HG03342 (cell line): ENCODE results near the gene TRAF3.

Experiments used
- ATAC-seq: cut with Tn5 transposase; IDR thresholded peaks from one replicate; pipeline ENCODE4 v1.9.1; 2021; ENCODE audit warnings: mild to moderate bottlenecking, moderate library complexity; ENCODE audit not compliant: unreplicated experiment

Gene TRAF3

GRCh38 chr14:102777711-102778337 lies 575 bp downstream of the TRAF3 start:
- no peak for ATAC-seq

DNA sequence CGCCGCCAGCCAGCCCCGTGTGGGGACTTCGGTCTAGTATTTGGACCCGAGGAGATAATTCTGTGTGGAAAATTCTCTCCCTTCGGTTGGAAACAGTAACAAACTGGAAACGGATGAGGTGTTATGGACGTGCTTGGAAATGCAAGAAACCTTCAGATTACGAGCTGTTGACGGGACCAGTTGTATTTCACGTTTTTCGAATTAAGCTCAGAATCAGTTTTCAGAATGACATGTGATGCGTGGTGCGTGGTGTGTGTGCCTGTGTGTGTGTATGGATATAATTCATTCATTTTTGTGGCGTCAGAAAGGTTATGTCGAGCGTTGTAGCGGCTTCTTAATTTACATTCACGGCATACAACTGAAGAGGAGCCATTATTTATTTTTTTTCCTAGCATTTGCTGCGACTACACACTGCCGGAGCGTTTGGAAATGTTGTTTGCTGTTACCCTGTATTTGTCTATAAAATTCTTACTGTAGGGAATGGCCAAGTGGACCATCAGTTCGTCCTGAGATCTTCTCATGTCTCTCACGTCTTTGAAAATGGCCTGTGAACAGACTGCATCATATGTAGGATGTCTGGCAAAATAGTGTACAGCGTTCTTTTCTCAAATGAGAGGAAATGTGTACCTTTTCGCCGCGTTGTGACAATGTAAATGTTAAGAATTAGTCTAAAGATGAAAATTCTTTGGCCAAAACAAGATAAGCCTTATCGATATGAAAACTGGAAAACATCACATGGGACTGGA lies 1.3 kb downstream of the TRAF3 start:
- no peak for ATAC-seq

DNA sequence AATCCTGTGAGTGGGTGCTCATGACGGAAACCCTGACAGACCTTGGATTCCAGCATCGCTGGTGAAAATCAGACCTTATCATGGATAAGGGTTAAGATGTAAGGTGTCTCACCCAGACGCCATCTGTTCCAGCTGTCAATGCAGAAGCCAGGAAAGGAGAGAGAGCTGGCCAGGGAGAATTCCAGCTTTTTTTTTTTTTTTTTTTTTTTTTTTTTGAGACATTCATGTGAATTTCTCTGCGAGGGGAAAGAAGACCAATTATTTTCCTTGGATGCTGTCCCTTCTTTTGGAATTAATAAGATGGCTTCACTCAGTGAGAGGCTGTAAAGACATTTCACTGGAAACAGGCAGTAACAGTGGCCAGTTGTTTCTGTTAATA lies 1.8 kb downstream of the TRAF3 start:
- ATAC-seq, result no peak

DNA sequence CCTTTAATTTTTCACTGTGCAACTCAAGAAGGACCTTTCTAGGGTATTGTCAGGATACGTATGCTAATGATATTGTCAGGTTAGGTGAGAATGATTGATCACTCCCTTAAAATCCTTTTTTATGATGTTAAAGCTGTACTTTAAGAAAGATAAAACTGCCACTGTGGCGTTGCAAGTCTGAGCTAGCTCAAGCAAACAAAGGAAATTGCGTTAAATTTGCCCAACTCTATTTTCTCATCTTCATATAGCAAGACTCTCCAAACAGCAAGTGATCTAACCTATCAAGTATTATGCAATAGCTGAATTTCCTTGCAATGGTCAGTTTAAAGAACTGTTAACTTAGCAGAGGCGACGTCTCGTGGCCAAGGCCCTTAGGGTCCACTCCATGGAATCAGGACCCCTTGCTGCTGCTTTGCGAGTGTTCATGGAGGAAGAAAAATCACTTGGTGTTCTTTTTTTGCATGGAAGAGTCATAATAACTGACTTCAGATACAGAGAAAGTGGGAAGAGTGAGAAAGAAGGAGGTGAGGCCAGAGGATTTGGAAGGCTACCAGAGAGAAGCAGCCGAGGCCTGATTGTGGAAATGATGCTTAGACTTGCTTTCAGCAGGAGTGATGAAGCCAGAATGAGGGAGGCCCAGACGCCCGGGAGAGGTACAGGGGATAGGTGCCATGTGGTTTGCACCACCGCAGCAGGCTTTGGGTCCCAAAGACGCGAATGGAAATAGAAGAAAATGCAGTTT lies 2.5 kb downstream of the TRAF3 start:
- ATAC-seq, result no peak

GRCh38 chr14:102781063-102781462 lies 3.8 kb downstream of the TRAF3 start:
- no peak for ATAC-seq

- ATAC-seq, result no peak
These were observed 5.7 kb downstream of the TRAF3 start for GRCh38 chr14:102782974-102783373.

- ATAC-seq, result no peak
These were observed 7.8 kb downstream of the TRAF3 start for GRCh38 chr14:102784892-102785594.

GRCh38 chr14:102785595-102785963 lies 8.3 kb downstream of the TRAF3 start:
- no peak for ATAC-seq

DNA sequence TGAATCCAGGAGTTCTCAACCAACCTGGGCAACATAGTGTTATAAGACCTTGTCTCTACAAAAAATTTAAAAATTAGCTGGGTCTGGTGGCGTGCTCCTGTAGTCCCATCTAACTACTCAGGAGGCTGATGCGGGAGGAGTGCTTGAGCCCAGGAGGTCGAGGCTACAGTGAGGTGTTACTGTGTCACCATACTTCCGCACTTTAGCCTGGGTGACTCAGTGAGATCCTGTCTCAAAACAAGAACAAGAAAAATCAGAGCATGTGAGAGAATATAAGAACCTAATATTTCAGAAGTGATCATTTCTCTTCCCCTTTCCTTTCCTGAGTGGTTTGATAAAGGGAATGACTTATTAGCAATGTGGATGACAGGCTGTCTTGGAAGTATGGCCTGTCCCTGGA lies 9.5 kb downstream of the TRAF3 start:
- ATAC-seq, result no peak

DNA sequence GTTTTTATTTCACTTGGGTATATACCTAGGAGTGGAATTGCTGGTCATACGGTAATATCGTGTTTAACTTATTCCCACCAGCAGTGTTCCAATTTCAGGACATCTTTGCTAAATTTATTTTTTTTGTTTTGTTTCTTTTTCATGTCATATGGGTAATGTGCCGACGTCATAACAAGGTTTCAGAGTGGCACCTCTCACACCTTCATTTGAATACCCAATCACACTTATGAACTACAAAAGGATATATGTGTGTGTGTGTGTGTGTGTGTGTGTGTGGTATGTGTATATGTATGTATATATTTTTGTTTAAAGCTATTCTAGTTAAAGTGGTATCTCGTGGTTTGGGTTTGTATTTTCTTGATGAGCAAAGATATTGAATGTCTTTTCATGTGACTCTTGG lies 12.1 kb downstream of the TRAF3 start:
- ATAC-seq, result no peak

DNA sequence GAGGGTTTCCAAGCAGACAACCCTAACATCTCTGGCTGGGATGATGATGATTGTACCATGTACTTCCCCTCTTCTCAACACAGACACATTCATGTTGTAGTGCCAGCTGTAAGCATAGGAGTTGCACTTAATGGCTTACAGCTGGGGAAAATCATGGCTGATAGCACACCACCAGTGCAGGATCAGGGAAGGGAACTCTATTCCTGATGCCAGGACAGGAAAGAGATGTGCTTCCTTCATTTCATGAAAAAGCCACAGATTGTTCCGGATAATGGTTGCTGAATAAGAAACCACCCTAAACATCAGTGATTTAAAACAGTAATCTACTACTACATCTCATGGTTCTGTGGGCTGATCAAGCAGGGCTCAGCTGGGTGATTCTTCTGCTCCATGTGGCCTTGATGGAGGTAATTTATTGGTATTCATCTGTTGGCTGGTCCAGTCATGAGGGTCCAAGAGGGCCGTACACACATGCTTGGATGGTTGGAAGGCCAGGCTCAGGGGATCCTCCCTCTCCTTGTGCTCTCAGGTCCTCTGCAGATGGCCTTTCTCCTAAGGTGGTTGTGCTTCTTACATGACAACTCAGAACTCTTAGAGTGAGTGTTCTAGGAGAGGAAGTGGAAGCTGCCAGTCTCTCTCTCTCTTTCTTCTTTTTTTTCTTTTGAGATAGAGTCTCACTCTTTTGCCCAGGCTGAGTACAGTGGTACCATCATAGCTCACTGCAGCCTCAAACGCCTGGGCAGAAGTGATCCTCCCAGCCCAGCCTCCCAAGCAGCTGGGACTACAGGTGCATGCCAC lies 16.5 kb downstream of the TRAF3 start:
- no peak for ATAC-seq

DNA sequence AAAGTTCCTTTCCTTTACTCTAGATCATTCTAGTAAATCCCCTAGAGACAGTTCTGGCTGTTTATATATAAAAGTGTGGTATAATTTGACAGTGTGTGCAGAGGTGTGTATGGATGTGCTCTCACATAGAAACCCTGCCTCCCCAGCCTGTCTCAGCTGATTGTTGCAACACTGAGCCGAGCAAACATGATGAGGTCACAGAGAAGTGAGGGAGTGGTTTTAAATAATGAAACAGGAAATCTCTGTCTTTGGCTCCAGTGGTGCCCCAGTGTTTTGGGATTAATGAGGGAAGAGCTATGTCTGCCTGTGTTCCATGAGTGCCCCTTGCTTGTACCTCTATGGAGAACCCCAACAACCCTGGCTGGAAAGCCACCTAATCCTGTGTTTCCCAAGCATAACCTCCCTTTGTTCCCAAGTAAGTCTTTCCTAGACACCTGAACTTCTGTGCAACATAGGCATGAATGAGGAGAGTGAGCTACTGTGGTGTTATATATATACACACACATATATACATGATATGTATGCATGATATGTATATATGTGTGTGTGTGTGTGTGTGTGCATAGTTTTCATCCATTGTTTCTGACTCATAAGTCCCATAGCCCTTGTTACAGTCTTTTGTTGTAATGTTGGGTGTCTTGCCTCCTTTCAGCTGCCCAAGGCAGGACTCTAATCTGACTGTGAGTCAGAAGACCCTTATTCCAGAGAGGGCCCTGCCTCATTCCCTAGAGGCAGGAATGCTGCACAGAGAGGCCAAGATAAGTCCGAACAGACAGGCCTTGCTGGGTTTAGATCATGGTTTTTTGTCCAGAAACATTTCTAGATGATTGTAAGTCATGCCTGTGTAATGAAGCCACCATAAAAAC lies 18.0 kb downstream of the TRAF3 start:
- peak; percentile 58 for ATAC-seq

GRCh38 chr14:102796661-102797190 lies 19.5 kb downstream of the TRAF3 start:
- no peak for ATAC-seq

GRCh38 chr14:102798926-102799325 lies 21.7 kb downstream of the TRAF3 start:
- ATAC-seq, result no peak

DNA sequence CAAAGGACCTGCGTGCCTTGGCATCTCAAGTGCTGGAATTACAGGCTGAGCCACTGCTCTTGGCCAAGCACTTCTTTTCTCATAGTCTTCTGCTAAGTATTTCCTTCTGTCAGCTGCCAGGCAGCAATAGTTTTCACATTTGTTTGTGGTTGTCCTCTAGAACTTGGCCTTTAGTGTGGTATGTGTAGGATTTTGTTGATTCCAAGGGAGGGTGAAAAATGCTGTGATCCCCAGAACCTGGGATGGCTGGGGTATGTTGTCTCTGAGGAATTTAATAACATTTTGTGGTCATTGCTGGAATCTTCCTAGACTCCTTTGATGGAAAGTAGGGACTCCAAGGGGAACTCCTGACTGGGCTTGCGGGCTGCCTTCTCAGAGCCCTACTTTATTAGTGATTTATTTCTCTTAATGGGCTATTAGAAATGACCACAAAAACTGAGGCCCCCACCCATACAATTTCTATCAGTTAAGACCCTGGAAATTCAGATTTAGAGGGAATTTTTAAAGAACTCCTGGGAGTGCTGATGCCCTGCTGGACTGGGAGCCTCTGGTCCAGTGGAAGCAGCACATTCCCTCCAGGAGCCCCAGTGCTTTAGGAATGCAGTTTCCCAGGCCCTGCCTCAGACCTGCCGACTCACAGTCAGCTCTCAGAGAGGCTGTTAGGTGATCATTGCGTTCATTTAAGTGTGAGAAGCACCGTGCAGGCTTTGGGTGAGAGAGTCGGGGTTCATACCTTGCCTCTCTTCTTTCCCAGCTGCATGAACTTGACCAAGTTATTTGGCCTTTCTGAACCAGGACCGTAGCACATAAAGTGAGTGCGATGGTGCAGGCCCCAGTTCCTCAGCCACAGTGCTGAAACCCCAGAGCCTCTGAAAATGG lies 22.7 kb downstream of the TRAF3 start:
- no peak for ATAC-seq

DNA sequence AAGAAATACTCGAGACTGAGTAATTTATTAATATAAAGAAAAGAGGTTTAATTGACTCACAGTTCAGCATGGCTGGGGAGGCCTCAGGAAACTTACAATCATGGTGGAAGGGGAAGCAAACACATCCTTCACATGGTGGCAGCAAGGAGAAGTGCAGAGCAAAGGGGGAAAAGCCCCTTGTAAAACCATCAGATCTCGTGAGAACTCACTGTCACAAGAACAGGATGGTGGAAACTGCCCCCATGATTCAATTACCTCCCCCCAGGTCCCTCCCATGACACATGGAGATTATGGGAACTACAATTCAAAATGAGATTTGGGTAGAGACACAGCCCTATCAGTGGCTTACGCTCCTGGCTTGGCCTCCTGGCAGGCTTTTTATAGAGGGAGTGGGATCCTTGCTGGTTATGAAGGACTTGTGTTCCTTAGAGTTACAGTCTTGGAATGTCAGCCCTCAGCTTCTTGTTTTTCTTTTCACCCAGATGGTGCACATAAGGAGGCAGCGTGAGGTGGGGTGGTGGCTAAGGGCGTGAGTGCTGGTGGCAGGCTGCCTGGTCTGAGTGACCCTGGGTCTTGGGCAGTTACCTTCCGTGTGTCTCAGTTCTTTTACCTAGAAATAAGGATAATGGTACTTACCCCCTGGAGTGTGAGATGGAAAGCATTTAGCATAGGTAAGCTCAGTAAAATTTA lies 25.7 kb downstream of the TRAF3 start:
- no peak for ATAC-seq

GRCh38 chr14:102804858-102805257 lies 27.6 kb downstream of the TRAF3 start:
- ATAC-seq, result no peak

DNA sequence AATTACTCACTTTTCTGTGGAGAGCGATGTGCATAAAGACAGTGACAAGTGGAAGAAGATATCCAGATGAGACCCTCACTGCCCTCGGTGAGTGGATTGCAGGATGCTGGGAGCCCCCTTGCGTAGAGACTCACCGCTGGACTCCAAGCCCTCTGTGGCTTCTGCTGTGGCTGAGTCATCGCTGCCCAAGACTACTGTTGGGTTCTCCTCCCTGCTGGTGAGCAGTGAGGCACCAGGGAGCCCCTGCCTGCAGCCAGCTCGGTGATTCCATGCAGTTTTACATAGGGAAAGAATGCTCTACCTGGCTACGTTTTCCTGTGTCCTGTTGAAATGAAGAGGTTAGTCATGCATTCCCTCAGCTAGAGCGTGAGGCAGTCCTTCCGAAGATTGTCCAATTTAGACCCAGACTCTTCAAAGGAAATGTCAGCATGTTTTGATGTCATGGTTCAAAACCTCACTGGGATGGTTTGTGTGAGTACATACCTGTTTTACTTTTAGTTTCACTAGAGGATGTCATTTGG lies 28.2 kb downstream of the TRAF3 start:
- peak; percentile 52 for ATAC-seq
